NCI-H2171 (cell line): ENCODE results near the gene TPD52L1.
"Not testable (repeated sequence)": the region's sequence is repeated elsewhere in the genome, so short reads cannot be mapped to it uniquely, and the experiment has no call there.

Experiments used
- DNase-seq: peaks from one replicate; lab custom pipeline; 2025; lab: John Stamatoyannopoulos, UW

Gene TPD52L1

GRCh38 chr6:125142618-125143017 lies 11.0 kb upstream of the TPD52L1 start:
- DNase-seq, result no peak

GRCh38 chr6:125144822-125145221 lies 8.8 kb upstream of the TPD52L1 start:
- no peak for DNase-seq

- DNase-seq, result no peak
These were observed 4.1 kb upstream of the TPD52L1 start for GRCh38 chr6:125149256-125150144.

GRCh38 chr6:125151700-125152099 lies 1.9 kb upstream of the TPD52L1 start:
- no peak for DNase-seq

GRCh38 chr6:125154118-125154760 lies 666 bp downstream of the TPD52L1 start:
- DNase-seq, result no peak

DNA sequence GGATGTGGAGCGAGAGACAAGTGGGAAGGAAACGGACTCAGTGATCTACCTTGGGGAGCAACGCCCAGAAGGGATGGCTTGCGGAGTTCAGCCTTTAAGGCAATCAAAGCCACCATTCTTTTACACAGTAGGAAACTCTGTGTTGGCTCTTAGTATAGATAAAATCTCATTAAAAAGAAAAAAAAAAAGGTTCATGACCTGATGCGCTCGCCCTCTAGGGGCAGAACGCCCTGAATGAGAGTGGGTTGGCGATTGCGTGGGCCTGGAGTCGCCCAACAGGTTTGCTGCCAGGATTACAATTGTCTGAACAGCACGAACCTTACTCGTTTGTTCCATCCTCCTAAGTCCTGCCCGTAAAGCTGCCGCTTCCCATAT lies 1.2 kb downstream of the TPD52L1 start:
- no peak for DNase-seq

DNA sequence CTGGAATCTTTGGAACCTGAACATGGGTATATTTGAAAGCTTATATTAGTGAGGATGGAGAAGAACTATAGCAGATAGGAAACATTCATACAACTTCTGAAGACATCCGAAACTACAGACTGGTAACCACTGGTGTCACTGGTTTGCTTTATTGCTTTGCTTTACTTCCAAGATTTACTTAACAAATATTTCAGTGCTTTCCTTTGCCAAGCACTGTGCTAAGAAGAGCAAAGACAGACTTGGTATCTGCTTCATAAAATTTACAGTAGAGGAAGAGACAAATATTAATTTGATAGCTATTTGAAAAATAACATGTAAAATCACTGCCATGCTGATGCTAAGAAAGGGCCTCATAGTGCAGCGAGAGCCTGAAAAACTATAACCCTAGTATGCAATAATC lies 1.8 kb downstream of the TPD52L1 start:
- DNase-seq, result no peak

- no peak for DNase-seq
These were observed 2.9 kb downstream of the TPD52L1 start for GRCh38 chr6:125156496-125156895.

DNA sequence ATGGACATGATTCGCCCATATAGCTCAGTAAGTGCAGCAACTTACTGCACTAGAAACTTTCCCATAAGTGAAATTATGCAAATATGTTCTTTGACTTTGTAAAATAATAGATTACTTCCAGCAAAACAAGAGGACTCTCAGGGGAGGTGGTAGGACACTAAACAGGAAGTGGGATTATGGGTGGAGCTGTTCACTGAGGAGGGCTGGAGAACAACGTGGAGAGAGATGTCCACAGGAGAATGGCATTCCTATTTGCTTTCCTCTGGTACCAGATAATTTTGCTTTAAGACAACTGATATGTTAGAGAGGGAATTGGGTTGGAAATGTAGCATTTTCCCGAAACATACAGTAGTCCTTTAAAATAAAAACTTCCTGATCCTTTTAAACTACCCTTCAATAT lies 3.7 kb downstream of the TPD52L1 start:
- DNase-seq, result no peak

DNA sequence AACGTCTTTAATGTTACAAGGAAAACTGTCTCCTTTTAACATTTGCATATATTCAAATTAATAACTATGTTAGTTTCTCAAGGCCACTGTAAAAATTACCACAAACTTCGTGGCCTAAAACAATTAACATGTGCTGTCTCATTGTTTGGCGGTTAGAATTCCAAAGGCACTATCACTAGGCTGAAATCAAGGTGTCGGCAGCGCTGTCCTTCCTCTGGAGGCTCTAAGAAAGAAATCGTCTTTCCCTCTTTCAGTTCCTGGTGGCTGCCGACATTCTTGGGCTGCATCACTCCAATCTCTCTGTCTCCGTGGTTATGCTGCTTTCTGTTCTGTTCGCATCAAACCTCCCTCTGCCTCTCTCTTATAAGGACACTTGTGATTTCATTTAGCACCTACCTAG lies 4.2 kb downstream of the TPD52L1 start:
- no peak for DNase-seq

DNA sequence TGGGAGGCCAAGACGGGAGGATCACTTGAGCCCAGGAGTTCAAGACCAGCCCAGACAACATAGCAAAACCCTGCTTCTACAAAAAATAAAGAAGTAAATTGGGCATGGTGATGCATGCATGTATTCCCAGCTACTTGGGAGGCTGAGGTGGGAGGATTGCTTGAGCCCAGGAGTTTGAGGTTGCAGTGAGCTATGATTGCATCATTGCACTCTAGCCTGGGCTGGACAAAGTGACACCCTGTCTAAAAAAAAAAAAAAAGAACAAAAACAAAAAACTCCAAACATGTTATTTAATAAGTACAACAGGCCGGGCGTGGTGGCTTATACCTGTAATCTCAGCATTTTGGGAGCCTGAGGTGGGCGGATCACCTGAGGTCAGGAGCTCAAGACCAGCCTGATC lies 9.8 kb downstream of the TPD52L1 start:
- DNase-seq, result not testable (repeated sequence)

- DNase-seq, result no peak
These were observed 10.2 kb downstream of the TPD52L1 start for GRCh38 chr6:125163811-125164210.

DNA sequence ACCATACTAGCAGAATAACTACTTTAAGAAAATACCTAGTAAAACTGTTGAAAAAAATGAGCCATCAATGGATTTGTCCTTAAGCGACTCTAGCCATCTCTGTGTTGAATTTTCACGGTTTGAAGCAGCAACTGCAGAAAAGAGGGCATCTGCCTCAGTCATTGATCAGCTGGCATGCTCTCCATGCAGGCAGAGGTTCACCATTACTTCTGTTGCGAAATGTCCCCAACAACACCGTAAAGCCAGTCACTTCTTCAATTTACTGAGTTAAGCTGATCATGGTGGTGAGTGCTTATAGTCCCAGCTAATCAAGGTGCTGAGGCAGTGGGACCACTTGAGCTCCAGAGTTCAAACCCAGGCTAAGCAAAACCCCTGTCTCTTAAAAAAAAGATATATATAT lies 11.1 kb downstream of the TPD52L1 start:
- no peak for DNase-seq

DNA sequence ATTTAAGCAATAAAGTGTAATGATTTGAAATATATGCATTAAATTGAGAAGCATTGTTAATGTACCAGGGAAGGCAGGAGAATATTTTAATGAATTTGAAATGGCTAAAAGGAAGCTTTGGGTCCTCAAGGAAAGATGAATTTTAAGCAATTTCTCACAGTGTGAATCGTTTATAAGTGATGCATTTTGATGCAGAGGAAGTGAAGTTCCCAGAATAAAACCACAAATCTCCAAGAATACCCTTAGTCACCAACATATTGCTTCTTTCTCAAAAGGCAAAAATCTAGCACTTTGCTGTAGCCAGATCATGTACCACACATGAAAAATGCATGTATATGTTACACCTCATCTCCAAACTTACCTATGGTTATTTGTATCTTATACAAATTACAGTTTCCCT lies 11.7 kb downstream of the TPD52L1 start:
- DNase-seq, result no peak

DNA sequence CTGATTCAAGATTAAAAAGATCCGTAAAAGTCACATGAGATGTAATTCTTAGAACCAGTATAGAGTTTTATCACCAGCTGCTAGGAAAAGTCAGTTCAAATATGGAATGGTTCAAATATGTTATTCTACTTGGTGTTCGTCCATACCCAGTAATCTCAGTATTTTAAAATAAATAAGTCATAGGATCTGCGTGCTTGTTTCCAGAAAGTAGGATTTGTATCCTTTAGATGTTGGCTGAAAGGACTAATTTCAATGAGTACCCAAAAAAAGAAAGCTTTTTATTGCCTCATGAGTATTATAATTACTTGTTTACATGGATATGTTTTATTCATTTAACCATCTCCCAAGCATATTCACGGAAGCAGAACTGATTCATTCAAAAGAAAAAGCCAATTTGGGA lies 12.2 kb downstream of the TPD52L1 start:
- DNase-seq, result no peak

DNA sequence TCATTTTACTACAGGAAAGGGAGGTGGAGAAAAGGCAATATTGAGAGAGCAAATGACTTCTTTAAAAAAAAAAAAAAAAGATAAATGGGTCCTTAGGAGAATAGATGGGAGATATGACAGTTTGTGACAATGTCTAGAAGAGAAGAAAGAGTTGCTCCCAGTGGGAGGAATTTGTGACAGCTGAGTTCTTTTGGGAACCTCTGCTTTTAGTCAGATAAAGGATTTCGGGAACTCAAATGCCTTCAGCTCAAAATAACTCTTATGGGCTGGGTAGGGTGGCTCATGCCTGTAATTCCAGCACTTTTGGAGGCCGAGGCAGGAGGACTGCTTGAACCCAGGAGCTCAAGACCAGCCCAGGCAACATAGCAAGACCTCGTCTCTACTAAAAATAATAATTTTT lies 13.1 kb downstream of the TPD52L1 start:
- DNase-seq, result no peak

DNA sequence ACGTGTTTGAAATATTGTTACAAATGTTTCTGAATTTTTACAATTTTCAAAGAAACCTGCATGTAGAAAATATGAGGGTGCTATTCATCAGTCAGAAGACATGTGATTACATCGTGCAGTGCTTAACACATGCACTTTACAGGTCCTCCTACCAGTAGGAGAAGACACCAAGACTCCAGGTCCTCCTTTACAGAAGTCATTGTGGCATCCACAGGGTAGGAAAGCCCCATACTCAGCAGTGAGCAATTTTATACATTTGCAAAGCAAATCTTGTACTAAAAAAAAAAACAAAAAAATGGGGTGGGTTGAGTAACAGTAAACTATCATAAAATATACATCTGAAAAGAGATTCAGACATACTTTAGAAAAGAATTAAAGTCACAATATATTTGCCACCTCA lies 14.0 kb downstream of the TPD52L1 start:
- no peak for DNase-seq

DNA sequence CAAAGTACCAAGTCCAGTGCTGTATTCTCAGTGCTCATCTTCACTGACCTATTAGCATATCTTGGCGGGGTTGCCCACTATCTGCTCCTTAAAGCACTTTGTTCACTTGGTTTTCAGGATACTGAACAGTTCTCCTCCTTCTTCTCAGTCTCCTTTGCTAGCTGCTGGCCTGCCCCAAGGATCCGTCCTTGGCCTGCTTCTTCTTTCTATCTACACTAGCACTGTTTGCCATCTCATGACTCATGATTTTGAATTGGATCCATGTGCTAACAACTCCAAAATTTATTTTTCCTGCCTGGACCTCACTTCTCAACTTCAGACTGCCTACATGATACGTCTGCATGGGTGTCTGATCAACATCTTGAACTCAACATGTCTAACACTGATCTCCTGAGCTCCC lies 15.5 kb downstream of the TPD52L1 start:
- DNase-seq, result no peak

DNA sequence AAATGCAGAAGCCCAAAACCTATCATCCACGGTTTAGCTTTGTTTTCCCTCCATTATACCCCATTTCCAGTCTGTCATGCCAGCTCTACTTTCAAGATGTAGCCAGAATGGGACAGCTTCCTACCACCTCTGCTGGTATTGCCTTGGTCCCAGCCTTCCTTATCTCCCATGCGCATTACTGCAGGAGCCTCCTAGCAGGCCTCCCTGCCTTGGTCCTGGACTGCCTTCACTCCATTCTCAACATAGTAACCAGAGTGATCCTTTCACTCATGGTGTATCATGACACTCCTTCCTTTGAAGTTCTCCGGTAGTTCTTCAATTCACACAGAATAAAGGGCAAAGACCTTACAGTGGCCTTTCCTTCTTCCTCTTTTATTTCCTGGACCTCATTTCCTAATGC lies 15.9 kb downstream of the TPD52L1 start:
- no peak for DNase-seq

- DNase-seq, result no peak
These were observed 16.8 kb downstream of the TPD52L1 start for GRCh38 chr6:125170376-125170775.

GRCh38 chr6:125173341-125174095 lies 19.9 kb downstream of the TPD52L1 start:
- no peak for DNase-seq

DNA sequence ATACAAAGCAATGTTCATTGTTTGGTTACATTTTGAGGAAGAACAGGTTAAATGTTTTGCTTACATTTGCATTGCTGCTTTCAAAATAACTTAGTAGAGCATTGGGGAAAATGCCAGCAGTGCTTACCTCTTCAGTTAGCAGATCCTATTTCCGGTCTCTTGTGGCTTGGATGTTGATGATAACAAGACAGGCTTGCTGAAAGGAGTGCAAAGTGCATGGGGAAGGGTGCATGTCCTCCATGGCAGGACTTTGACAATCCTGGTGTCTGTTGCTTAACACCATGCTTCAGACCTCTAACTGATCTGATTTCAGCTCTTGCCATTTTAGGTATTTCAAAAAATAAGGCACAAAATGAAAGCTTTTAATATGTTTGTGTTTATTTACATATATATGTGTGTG lies 21.1 kb downstream of the TPD52L1 start:
- DNase-seq, result no peak

GRCh38 chr6:125175466-125176048 lies 22.0 kb downstream of the TPD52L1 start:
- DNase-seq, result no peak
